OCI-LY1 (cell line): Measurements from ENCODE around the gene RAB3IP.

ENCODE experiments used
- H2AFZ ChIP-seq: fragments of 200-600 bp; sonication (generic), shearing (Covaris generic); 2 replicates; pipeline ENCODE4 v1.6.0; 2014; ENCODE audit warnings: antibody characterized with exemption, mild to moderate bottlenecking, low read length
- H3F3A ChIP-seq: fragments of 200-600 bp; sonication (generic), shearing (Covaris generic); 2 replicates; pipeline ENCODE4 v1.6.0; 2014; ENCODE audit warnings: mild to moderate bottlenecking, antibody characterized with exemption, low read length, moderate library complexity; ENCODE audit not compliant: insufficient read depth
- H3K27ac ChIP-seq: fragments of 200-600 bp; sonication (generic); 2 replicates; pipeline ENCODE4 v1.5.1; 2014; ENCODE audit warnings: low read length, mixed run types, mild to moderate bottlenecking, low read depth; ENCODE audit not compliant: poor library complexity, severe bottlenecking
- H3K27me3 ChIP-seq: fragments of 200-600 bp; sonication (generic); 2 replicates; pipeline ENCODE4 v1.6.0; 2014; ENCODE audit warnings: antibody characterized with exemption, mild to moderate bottlenecking, low read length, moderate library complexity; ENCODE audit not compliant: insufficient read depth
- H3K36me3 ChIP-seq: fragments of 200-600 bp; sonication (generic); 2 replicates; pipeline ENCODE4 v1.6.1; 2014; ENCODE audit warnings: mild to moderate bottlenecking, antibody characterized with exemption, low read length, moderate library complexity, mixed read lengths; ENCODE audit not compliant: insufficient read depth
- H3K4me1 ChIP-seq: fragments of 200-600 bp; sonication (generic); 2 replicates; pipeline ENCODE4 v1.5.1; 2014; ENCODE audit warnings: mild to moderate bottlenecking, low read length, moderate library complexity; ENCODE audit not compliant: insufficient read depth, severe bottlenecking
- H3K4me2 ChIP-seq: fragments of 200-600 bp; sonication (generic), shearing (Covaris generic); 2 replicates; pipeline ENCODE4 v1.6.1; 2014; ENCODE audit warnings: low read length
- H3K4me3 ChIP-seq: fragments of 200-600 bp; sonication (generic); 2 replicates; pipeline ENCODE4 v1.5.1; 2014; ENCODE audit warnings: low read length, low read depth, mild to moderate bottlenecking, mixed read lengths; ENCODE audit not compliant: poor library complexity, severe bottlenecking
- H3K79me2 ChIP-seq: fragments of 200-600 bp; shearing (Covaris generic); 2 replicates; pipeline ENCODE4 v1.6.1; 2016; ENCODE audit warnings: mixed run types, low read length, mixed read lengths; ENCODE audit not compliant: insufficient read depth
- H3K9ac ChIP-seq: fragments of 200-600 bp; sonication (generic), shearing (Covaris generic); 2 replicates; pipeline ENCODE4 v1.6.1; 2014; ENCODE audit warnings: mild to moderate bottlenecking, low read length, mixed read lengths
- H3K9me2 ChIP-seq: fragments of 200-600 bp; sonication (generic), shearing (Covaris generic); 2 replicates; pipeline ENCODE4 v1.6.1; 2014; ENCODE audit warnings: low read depth, mild to moderate bottlenecking, low read length, mixed read lengths
- H3K9me3 ChIP-seq: fragments of 200-600 bp; shearing (Covaris generic); 2 replicates; pipeline ENCODE4 v1.6.1; 2014; ENCODE audit warnings: low read length, mixed read lengths
- H4K20me1 ChIP-seq: fragments of 200-600 bp; sonication (generic), shearing (Covaris generic); 2 replicates; pipeline ENCODE4 v1.6.0; 2016; ENCODE audit warnings: mild to moderate bottlenecking, low read length; ENCODE audit not compliant: insufficient read depth
- EZH2 ChIP-seq: fragments of 200-600 bp; sonication (generic), shearing (Covaris generic); IDR thresholded peaks from 2 replicates; pipeline ENCODE4 v1.8.0; 2017; ENCODE audit warnings: borderline replicate concordance, mixed run types, mild to moderate bottlenecking, antibody characterized with exemption, low read length, moderate library complexity, mixed read lengths
- TF ChIP-seq, protein P1 (sequence below): fragments of 200-600 bp; sonication (generic), shearing (Covaris generic); IDR thresholded peaks from 2 replicates; pipeline ENCODE4 v1.5.1; 2017; ENCODE audit warnings: mild to moderate bottlenecking, antibody characterized with exemption, low read length, moderate library complexity, mixed read lengths

RAB3IP gene

DNA sequence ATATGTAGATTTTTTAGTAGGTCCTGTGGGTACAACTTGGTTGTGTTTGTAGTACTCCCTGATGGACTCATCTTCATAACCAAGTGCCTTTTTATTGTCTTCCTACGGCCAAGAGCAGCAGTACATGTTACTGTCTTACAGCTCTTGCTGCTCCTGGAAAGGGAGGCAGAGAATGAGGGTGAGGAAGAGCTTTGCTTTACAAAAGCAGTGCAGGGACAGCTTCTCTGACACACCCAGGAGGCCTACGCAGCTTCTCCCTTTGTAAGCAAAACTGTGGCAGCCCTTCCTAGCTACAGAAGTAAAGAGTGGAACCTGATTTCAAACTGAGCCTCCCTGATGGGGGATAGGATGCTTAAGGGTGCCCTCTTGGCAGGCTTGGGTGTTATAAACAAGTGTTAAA is 104.9 kb downstream of the RAB3IP start:
- Histone ChIP-seq H3K27me3 (no peaks in the 10 kb centered on the region), H3K4me1 (no peaks in the 10 kb centered on the region), H3F3A (no peaks in the 10 kb centered on the region), H2AFZ (no peak overlapping the region), H3K9ac (no peak overlapping the region), H3K9me2 (no peaks in the 10 kb centered on the region), H3K27ac (no peak overlapping the region), H3K4me3 (no peak overlapping the region), H3K4me2 (no peak overlapping the region), H3K9me3 (no peaks in the 10 kb centered on the region), H3K36me3 (no peaks in the 10 kb centered on the region), H4K20me1 (no peaks in the 10 kb centered on the region), H3K79me2 (no peaks in the 10 kb centered on the region)
- TF ChIP-seq, protein P1, sequence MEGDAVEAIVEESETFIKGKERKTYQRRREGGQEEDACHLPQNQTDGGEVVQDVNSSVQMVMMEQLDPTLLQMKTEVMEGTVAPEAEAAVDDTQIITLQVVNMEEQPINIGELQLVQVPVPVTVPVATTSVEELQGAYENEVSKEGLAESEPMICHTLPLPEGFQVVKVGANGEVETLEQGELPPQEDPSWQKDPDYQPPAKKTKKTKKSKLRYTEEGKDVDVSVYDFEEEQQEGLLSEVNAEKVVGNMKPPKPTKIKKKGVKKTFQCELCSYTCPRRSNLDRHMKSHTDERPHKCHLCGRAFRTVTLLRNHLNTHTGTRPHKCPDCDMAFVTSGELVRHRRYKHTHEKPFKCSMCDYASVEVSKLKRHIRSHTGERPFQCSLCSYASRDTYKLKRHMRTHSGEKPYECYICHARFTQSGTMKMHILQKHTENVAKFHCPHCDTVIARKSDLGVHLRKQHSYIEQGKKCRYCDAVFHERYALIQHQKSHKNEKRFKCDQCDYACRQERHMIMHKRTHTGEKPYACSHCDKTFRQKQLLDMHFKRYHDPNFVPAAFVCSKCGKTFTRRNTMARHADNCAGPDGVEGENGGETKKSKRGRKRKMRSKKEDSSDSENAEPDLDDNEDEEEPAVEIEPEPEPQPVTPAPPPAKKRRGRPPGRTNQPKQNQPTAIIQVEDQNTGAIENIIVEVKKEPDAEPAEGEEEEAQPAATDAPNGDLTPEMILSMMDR = no peak
- no peak for TF ChIP-seq EZH2

DNA sequence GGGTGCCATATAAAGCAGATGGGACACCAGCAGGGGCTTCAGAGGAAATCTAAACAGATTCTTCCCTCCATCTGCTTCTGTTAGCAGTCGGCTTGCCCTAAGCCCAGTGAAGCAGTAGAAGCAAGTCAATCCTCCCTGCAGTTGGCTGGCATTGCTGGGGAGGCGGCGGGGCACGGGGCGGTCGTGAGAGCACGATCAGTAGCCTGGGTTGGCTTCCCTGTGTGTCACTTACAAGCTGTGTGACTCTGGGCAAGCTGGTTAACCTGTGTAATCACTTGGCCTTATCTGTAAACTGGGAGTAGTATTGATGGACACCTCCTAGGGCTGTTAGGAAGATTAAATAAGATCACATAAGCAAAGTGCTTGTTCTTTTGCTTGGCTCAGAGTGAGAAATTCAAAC is 105.8 kb downstream of the RAB3IP start:
- Histone ChIP-seq H2AFZ (no peak overlapping the region), H3K36me3 (no peaks in the 10 kb centered on the region), H3K79me2 (no peaks in the 10 kb centered on the region), H4K20me1 (no peaks in the 10 kb centered on the region), H3K27me3 (no peaks in the 10 kb centered on the region), H3K9me3 (no peaks in the 10 kb centered on the region), H3K4me2 (no peak overlapping the region), H3K4me1 (no peaks in the 10 kb centered on the region), H3K27ac (no peak overlapping the region), H3K9ac (no peak overlapping the region), H3K4me3 (no peak overlapping the region), H3K9me2 (no peaks in the 10 kb centered on the region), H3F3A (no peaks in the 10 kb centered on the region)
- TF ChIP-seq, protein P1 = no peak
- no peak for TF ChIP-seq EZH2

DNA sequence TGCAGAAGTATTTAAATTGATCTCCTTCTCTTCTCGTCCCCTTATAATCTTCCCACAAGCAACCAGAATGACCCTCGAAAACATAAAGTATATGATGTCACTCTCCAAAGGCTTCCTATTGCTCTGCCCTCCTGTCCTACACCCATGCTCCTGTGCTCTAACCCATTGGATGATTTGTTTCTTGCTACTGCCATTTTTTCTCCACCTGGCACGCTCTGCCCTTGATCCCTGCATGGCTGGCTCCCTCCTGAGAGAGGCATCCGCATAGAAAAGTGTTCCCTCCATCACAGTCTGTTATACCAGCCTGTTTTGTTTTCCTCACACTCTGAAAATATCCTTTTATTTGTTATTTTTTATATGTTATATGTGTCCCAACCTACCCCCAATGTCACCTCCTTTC is 106.2 kb downstream of the RAB3IP start:
- H4K20me1 ChIP-seq = no peaks in the 10 kb centered on the region
- TF ChIP-seq, protein P1 = no peak
- no peak for TF ChIP-seq EZH2

More for the DNA sequence above, 106.2 kb downstream of the RAB3IP start:
- Histone ChIP-seq H3K27me3 (no peaks in the 10 kb centered on the region), H3K4me1 (no peaks in the 10 kb centered on the region), H2AFZ (no peak overlapping the region), H3K4me3 (no peak overlapping the region), H3K4me2 (no peak overlapping the region), H3K36me3 (no peaks in the 10 kb centered on the region), H3K27ac (no peak overlapping the region), H3K9me2 (no peaks in the 10 kb centered on the region), H3K9ac (no peak overlapping the region), H3K79me2 (no peaks in the 10 kb centered on the region), H3F3A (no peaks in the 10 kb centered on the region), H3K9me3 (no peaks in the 10 kb centered on the region)
